Muscle layer of colon (tissue), 2 donors: ENCODE data around the gene CCBE1.
"Not testable (repeated sequence)": the region's sequence is repeated elsewhere in the genome, so short reads cannot be mapped to it uniquely, and the experiment has no call there.

Experiments used
- H3K27ac ChIP-seq: one replicate; pipeline ENCODE4 v1.7.0; 2013; ENCODE audit warnings: low read depth, mild to moderate bottlenecking, low read length, moderate library complexity
- H3K27me3 ChIP-seq, 2 donors: one replicate each; pipeline ENCODE4 v1.7.0; 2013; ENCODE audit warnings: low read length in 2 of 2, mild to moderate bottlenecking in 2 of 2; ENCODE audit not compliant: insufficient read depth in 2 of 2, control insufficient read depth in 1 of 2
- H3K36me3 ChIP-seq: one replicate; pipeline ENCODE4 v1.7.0; 2013; ENCODE audit warnings: mild to moderate bottlenecking, low read length; ENCODE audit not compliant: insufficient read depth
- H3K4me1 ChIP-seq: one replicate; pipeline ENCODE4 v1.7.0; 2013; ENCODE audit warnings: mild to moderate bottlenecking, low read length; ENCODE audit not compliant: insufficient read depth
- H3K4me3 ChIP-seq, 2 donors: one replicate each; pipeline ENCODE4 v1.7.0; 2013; ENCODE audit warnings: low read length in 2 of 2, low read depth in 1 of 2, mild to moderate bottlenecking in 1 of 2, moderate library complexity in 1 of 2
- H3K9ac ChIP-seq: one replicate; pipeline ENCODE4 v1.7.0; 2013; ENCODE audit warnings: low read length
- H3K9me3 ChIP-seq: one replicate; pipeline ENCODE4 v1.7.0; 2013; ENCODE audit warnings: mild to moderate bottlenecking, low read length
- donor health status: abdominal sarcoma.
- donor health status: Adenocarcinoma of cecum.

The CCBE1 gene

GRCh38 chr18:59714096-59714495 is 16.9 kb upstream of the CCBE1 start:
- not testable (repeated sequence) for H3K4me1 ChIP-seq, H3K27me3 ChIP-seq, H3K4me3 ChIP-seq, H3K9ac ChIP-seq, H3K36me3 ChIP-seq, H3K27ac ChIP-seq, H3K9me3 ChIP-seq

DNA sequence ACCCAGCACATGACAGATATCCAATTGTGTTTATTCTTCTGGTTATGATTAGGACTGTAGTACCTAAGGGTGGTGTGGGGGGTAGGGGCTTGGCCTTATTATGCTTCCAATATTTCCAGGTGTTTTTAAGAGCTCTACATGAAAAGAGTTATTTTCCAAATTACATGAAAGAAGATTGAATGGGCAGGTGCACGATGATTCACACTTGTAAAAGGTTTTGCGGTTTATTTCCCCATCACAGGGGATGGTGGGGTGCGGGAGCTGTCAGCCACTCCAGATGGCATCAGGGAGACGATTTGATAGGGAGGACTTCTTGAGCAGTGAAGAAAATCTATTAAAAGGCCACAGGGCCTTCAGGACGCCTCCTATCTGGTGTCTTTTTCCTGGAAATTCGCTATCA is 15.1 kb upstream of the CCBE1 start:
- H3K36me3 ChIP-seq, result no peaks in the 10 kb centered on the region
- no peak overlapping the region for H3K27ac ChIP-seq
- no peaks in the 10 kb centered on the region for H3K27me3 ChIP-seq
- no peak overlapping the region for H3K4me3 ChIP-seq
- H3K9me3 ChIP-seq, result no peaks in the 10 kb centered on the region
- no peaks in the 10 kb centered on the region for H3K4me1 ChIP-seq
- no peak overlapping the region for H3K9ac ChIP-seq

GRCh38 chr18:59708988-59709387 is 11.8 kb upstream of the CCBE1 start:
- no peaks in the 10 kb centered on the region for H3K9me3 ChIP-seq
- H3K4me3 ChIP-seq, result no peak overlapping the region
- no peak overlapping the region for H3K27ac ChIP-seq
- no peaks in the 10 kb centered on the region for H3K27me3 ChIP-seq
- H3K36me3 ChIP-seq, result no peaks in the 10 kb centered on the region
- H3K9ac ChIP-seq, result no peak overlapping the region
- peaks cover 12% of the 10 kb centered on the region for H3K4me1 ChIP-seq

GRCh38 chr18:59707306-59707705 is 10.1 kb upstream of the CCBE1 start:
- no peaks in the 10 kb centered on the region for H3K27me3 ChIP-seq

DNA sequence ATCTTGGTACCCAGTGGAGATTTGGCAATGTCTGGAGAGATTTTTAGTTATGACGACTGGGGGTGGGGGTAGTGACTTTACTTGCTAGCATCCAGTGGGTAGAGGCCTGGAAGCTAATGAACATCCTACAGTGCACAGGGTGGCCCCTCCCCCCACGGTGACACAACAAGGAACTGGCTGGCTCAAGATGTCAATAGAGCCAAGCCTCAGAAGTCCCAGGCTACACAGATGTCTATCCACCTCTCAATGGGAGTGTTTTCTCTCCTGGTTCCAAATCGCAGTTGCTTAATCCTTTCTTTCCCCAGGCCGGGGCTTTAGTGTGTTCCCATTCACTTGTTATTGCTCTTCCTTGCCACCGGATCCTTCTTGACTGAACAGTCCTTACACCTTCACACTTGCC is 9.3 kb upstream of the CCBE1 start:
- Histone ChIP-seq H3K36me3 (no peaks in the 10 kb centered on the region), H3K27me3 (no peaks in the 10 kb centered on the region), H3K4me1 (peaks cover 31% of the 10 kb centered on the region), H3K9ac (no peak overlapping the region), H3K27ac (no peak overlapping the region), H3K9me3 (no peaks in the 10 kb centered on the region), H3K4me3 (no peak overlapping the region)

More at GRCh38 chr18:59707306-59707705, 10.1 kb upstream of the CCBE1 start:
- Histone ChIP-seq H3K9ac (no peak overlapping the region), H3K27ac (no peak overlapping the region), H3K4me1 (peaks cover 22% of the 10 kb centered on the region), H3K9me3 (no peaks in the 10 kb centered on the region), H3K4me3 (no peak overlapping the region), H3K36me3 (no peaks in the 10 kb centered on the region)

DNA sequence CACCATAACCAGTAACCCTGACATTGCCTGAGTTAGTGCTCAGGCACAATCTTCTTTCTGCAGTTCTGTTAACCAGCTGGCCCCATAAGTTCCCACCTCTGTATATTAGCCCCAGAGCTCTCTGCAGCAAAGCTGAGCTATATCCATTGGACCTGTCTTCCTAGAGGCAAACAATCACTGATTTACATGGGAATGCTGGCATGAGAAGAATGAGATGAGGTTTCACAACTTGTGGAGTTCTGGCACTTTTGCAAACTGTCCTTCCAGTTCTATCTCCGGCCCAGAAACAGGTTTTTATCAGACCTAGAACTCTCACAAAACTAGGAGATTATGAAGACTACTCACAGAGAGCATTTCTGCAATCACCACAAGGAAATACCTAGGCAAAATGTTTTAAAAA is 7.9 kb upstream of the CCBE1 start:
- Histone ChIP-seq H3K9me3 (no peaks in the 10 kb centered on the region), H3K36me3 (no peaks in the 10 kb centered on the region), H3K27me3 (no peaks in the 10 kb centered on the region), H3K4me1 (peaks cover 41% of the 10 kb centered on the region), H3K27ac (no peak overlapping the region), H3K9ac (no peak overlapping the region), H3K4me3 (no peak overlapping the region)

DNA sequence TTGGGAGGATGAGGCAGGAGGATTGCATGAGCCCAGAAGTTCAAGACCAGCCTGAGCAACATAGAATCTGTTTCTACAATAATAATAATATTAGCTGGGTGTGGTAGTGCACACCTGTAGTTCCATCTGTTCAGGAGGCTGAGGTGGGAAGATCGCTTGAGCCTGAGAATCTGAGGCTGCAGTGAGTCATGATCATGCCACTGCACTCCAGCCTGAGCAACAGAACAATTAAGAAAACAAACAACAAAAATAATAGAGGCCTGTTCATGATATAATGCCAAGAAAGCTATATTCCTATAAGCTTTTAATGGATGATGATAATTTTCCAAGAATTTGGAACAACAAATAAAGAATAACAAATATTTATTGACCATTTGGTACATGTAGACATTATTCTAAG is 6.9 kb upstream of the CCBE1 start:
- no peaks in the 10 kb centered on the region for H3K9me3 ChIP-seq
- no peaks in the 10 kb centered on the region for H3K27me3 ChIP-seq
- peaks cover 51% of the 10 kb centered on the region for H3K4me1 ChIP-seq
- H3K36me3 ChIP-seq, result no peaks in the 10 kb centered on the region
- no peak overlapping the region for H3K27ac ChIP-seq
- no peak overlapping the region for H3K9ac ChIP-seq
- no peak overlapping the region for H3K4me3 ChIP-seq

DNA sequence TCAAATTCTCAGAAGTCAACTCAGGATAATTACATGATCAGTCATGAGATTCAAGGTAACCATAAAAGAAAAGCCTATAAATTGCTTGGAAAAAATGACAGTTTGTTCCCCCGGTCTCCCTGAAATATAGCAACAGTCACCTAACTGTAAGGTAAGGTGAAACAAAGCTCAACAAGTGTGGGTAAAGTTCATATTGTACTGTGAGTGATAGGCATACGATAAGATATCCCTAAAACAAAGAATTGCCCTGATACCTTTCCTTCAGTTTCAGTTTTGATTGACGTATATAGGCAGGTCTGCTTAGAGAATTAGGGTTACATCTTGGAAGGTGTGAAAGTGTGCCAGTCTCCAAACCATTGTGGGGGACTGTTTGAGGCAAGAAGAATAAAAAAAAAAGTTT is 4.0 kb upstream of the CCBE1 start:
- Histone ChIP-seq H3K4me3 (peak overlapping the region in 1 of 2 donors; percentile 1), H3K9me3 (no peaks in the 10 kb centered on the region), H3K9ac (peak overlapping the region; percentile 2), H3K27me3 (no peaks in the 10 kb centered on the region), H3K27ac (peak overlapping the region; percentile 84), H3K4me1 (peaks cover 59% of the 10 kb centered on the region), H3K36me3 (no peaks in the 10 kb centered on the region)

GRCh38 chr18:59700535-59700967 is 3.3 kb upstream of the CCBE1 start:
- Histone ChIP-seq H3K9ac (peak overlapping the region; percentile 2), H3K27ac (peak overlapping the region; percentile 84), H3K4me1 (peaks cover 57% of the 10 kb centered on the region), H3K36me3 (no peaks in the 10 kb centered on the region), H3K27me3 (no peaks in the 10 kb centered on the region), H3K4me3 (peak overlapping the region in 1 of 2 donors; percentile 33), H3K9me3 (no peaks in the 10 kb centered on the region)

DNA sequence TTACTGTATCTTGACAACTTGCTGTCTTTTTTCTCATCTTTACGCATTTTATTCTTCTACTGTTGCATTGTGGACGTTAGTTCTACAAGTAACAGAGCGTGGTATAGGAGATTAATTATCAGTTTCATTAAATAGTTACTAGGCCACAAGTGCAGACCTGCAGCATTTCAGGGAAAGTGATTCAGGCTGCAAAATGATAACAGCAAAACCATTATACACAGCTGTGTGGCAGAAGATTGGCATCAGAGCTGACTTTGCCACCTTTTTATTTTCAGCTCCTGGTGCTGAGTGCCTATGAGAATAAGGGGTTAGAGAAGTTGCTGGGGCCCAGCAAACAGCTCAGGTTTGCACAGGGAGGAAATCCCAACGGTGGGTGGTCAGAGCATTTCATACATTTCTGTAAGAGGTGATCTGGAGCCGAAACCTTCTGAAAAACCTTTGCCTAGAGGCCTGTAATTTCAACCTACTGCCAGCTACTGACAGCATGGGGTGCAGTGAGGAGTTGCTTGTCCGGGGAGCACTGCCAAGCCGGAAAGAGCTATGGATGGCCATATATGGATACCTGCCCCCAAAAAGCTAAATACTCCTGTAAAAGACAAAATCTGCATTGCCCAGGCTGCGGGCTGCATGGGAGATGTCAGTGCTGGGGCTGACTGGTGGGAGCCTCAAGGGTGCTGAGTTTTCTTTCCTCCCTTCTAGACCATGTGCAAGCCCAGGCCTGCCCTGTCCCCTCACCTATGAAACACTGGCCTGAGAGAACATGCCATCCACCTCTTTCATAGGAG is 2.7 kb upstream of the CCBE1 start:
- no peaks in the 10 kb centered on the region for H3K9me3 ChIP-seq
- no peaks in the 10 kb centered on the region for H3K27me3 ChIP-seq
- H3K4me1 ChIP-seq, result peaks cover 57% of the 10 kb centered on the region
- H3K4me3 ChIP-seq, result peak overlapping the region in 1 of 2 donors; percentile 33
- H3K27ac ChIP-seq, result peak overlapping the region; percentile 84
- H3K9ac ChIP-seq, result no peak overlapping the region
- no peaks in the 10 kb centered on the region for H3K36me3 ChIP-seq

- H3K27ac ChIP-seq, result peak overlapping the region; percentile 41
- no peaks in the 10 kb centered on the region for H3K36me3 ChIP-seq
Measured at GRCh38 chr18:59699061-59699460, 1.8 kb upstream of the CCBE1 start.

More at GRCh38 chr18:59699061-59699460, 1.8 kb upstream of the CCBE1 start:
- H3K9ac ChIP-seq, result no peak overlapping the region
- no peaks in the 10 kb centered on the region for H3K27me3 ChIP-seq
- peaks cover 61% of the 10 kb centered on the region for H3K4me1 ChIP-seq
- H3K9me3 ChIP-seq, result no peaks in the 10 kb centered on the region
- H3K4me3 ChIP-seq, result peak overlapping the region in 1 of 2 donors; percentile 88
